K562 (cell line): Measurements from ENCODE around the gene USP13. TPM values are rescaled to one million over a fixed set of nuclear protein-coding genes. Genes with fewer than 3 reads are reported as not detected.

Experiments
- ATAC-seq: fragments of 200-7000 bp; cut with Tn5 transposase; 3 replicates; pipeline ENCODE4 v1.9.1; 2020; ENCODE audit warnings: moderate library complexity
- BruUV-seq: library from RNA; stranded (reverse); fragments of 400-500 nt; replicated peaks from 2 replicates; lab custom pipeline; 2021; lab: Mats Ljungman, UMichigan
- CTCF ChIA-PET: fragments of 300-600 bp; formaldehyde crosslinking; extraction: SDS; loops from one replicate; lab custom pipeline; 2021; ENCODE audit warnings: low intra/inter-chr PET ratio; lab: Yijun Ruan, JAX
- POLR2A ChIA-PET: fragments of 300-600, 350-650 bp; sonication (Branson Sonifier 250); formaldehyde crosslinking; extraction: SDS; loops from one replicate; lab custom pipeline; 2021; ENCODE audit warnings: antibody characterized with exemption, inconsistent platforms; lab: Yijun Ruan, JAX
- DNase-seq, 4 experiments: peaks; one replicate each; pipeline versions ENCODE4 v3.0.0 to v3.0.0-alpha.2; 2011 to 2018; ENCODE audit warnings: low spot score in 3 of 4, mixed read lengths in 3 of 4; ENCODE audit errors: extremely low read depth in 1 of 4
- FAIRE-seq: peaks from 2 replicates; lab custom pipeline; 2011; peaks lifted over from hg19 to GRCh38; lab: Jason Lieb, UNC
- H2AFZ ChIP-seq: 2 replicates; pipeline ENCODE4 v1.6.0; 2011; ENCODE audit warnings: low read depth, low read length, control low read depth, inconsistent platforms
- H3K27ac ChIP-seq: fragments of 200-600 bp; 3 replicates; pipeline ENCODE4 v1.8.0; 2011; ENCODE audit warnings: low read depth, mild to moderate bottlenecking, control low read depth, inconsistent platforms, low read length, moderate library complexity, mixed read lengths; ENCODE audit errors: extremely low read depth
- H3K27me3 ChIP-seq, 2 experiments: fragments of 300-600 bp in 1 of 2; 2 replicates in 1 of 2; 3 replicates in 1 of 2; pipeline versions ENCODE4 v1.6.0 to v1.8.0; 2011; ENCODE audit warnings: inconsistent platforms in 2 of 2, low read length in 2 of 2, mild to moderate bottlenecking in 1 of 2, mixed read lengths in 1 of 2, moderate library complexity in 1 of 2; ENCODE audit not compliant: control insufficient read depth in 2 of 2, insufficient read depth in 2 of 2
- H3K36me3 ChIP-seq: fragments of 300-600 bp; 3 replicates; pipeline ENCODE4 v1.8.0; 2011; ENCODE audit warnings: mild to moderate bottlenecking, low read length, inconsistent platforms; ENCODE audit not compliant: control insufficient read depth, insufficient read depth
- H3K4me1 ChIP-seq, 2 experiments: fragments of 200-600 bp in 1 of 2; replicated peaks in 1 of 2; 2 replicates in 1 of 2; 3 replicates in 1 of 2; pipeline versions ENCODE4 v1.5.1 to v1.8.0; 2011; ENCODE audit warnings: inconsistent platforms in 2 of 2, low read length in 2 of 2, mild to moderate bottlenecking in 1 of 2, mixed read lengths in 1 of 2, moderate library complexity in 1 of 2; ENCODE audit not compliant: control insufficient read depth in 2 of 2, insufficient read depth in 2 of 2
- H3K4me2 ChIP-seq: 2 replicates; pipeline ENCODE4 v1.6.1; 2011; ENCODE audit warnings: low read length, control low read depth, inconsistent platforms, mixed read lengths; ENCODE audit not compliant: insufficient read depth
- H3K4me3 ChIP-seq: fragments of 200-600 bp; sonication (generic), shearing (Covaris generic); 2 replicates; pipeline ENCODE4 v1.5.1; 2016; ENCODE audit warnings: control low read depth, inconsistent platforms
- H3K79me2 ChIP-seq: fragments of 200-600 bp; 3 replicates; pipeline ENCODE4 v1.8.0; 2011; ENCODE audit warnings: low read length, inconsistent platforms; ENCODE audit not compliant: control insufficient read depth, insufficient read depth
- H3K9ac ChIP-seq, 2 experiments: 2 replicates each; pipeline versions ENCODE4 v1.6.0 to v1.6.1; 2011; ENCODE audit warnings: low read depth in 2 of 2, low read length in 2 of 2, control low read depth in 1 of 2, inconsistent platforms in 1 of 2, mild to moderate bottlenecking in 1 of 2, mixed read lengths in 1 of 2; ENCODE audit not compliant: insufficient read depth in 1 of 2
- H3K9me1 ChIP-seq: one replicate; pipeline ENCODE4 v1.6.0; 2011; ENCODE audit warnings: inconsistent platforms, mild to moderate bottlenecking, low read length, moderate library complexity; ENCODE audit not compliant: control insufficient read depth, insufficient read depth
- H3K9me3 ChIP-seq: replicated peaks from 2 replicates; pipeline ENCODE4 v1.5.1; 2011; ENCODE audit warnings: low read depth, low read length, inconsistent platforms; ENCODE audit not compliant: control insufficient read depth, insufficient read depth
- H4K20me1 ChIP-seq: replicated peaks from 2 replicates; pipeline ENCODE4 v1.6.1; 2011; ENCODE audit warnings: low read length, inconsistent platforms, mixed read lengths; ENCODE audit not compliant: control insufficient read depth, insufficient read depth
- DMBX1 ChIP-seq: fragments of 250-450 bp; sonication (Bioruptor Pico); IDR thresholded peaks from 2 replicates; pipeline ENCODE4 v1.8.0; 2022; ENCODE audit warnings: inconsistent platforms, mild to moderate bottlenecking, moderate library complexity, borderline replicate concordance
- EZH2 ChIP-seq: IDR thresholded peaks from 2 replicates; pipeline ENCODE4 v1.6.1; 2012; ENCODE audit warnings: low read depth, mild to moderate bottlenecking, inconsistent platforms, low read length, borderline replicate concordance
- HNRNPUL1 ChIP-seq: fragments of 200-400 bp; formaldehyde crosslinking; IDR thresholded peaks from 2 replicates; pipeline ENCODE4 v1.6.1; 2017; ENCODE audit warnings: low read length
- MAZ ChIP-seq, 2 experiments: fragments of 450-650 bp in 1 of 2; sonication (generic) in 1 of 2; formaldehyde crosslinking; IDR thresholded peaks in 1 of 2; conservative IDR thresholded peaks in 1 of 2; 2 replicates each; pipeline versions ENCODE4 v1.4.0 to v1.5.0; 2020; ENCODE audit warnings: mild to moderate bottlenecking in 1 of 2, missing genetic modification reagents in 1 of 2
- MYC ChIP-seq, 2 experiments: fragments of 250-450 bp in 1 of 2; sonication (Bioruptor Pico) in 1 of 2; IDR thresholded peaks; 2 replicates each; pipeline versions ENCODE4 v1.5.1 to v1.6.1; 2012 to 2021; ENCODE audit warnings: low read depth in 2 of 2, borderline replicate concordance in 1 of 2, improper control_type of control experiment in 1 of 2, low read length in 1 of 2, mild to moderate bottlenecking in 1 of 2, moderate library complexity in 1 of 2
- SAP30 ChIP-seq: fragments of 200-600 bp; sonication (generic); IDR thresholded peaks from 2 replicates; pipeline ENCODE4 v1.6.1; 2012; ENCODE audit warnings: borderline replicate concordance, low read depth, mild to moderate bottlenecking, moderate library complexity, low read length, control low read depth, inconsistent platforms; ENCODE audit not compliant: insufficient read depth, poor library complexity, severe bottlenecking
- SREBF2 ChIP-seq: sonication (generic); formaldehyde crosslinking; IDR thresholded peaks from 2 replicates; pipeline ENCODE4 v1.4.0; 2020; ENCODE audit warnings: mild to moderate bottlenecking, missing genetic modification reagents
- TGIF2 ChIP-seq: sonication (generic); formaldehyde crosslinking; IDR thresholded peaks from 2 replicates; pipeline ENCODE4 v1.8.1; 2022; ENCODE audit warnings: mild to moderate bottlenecking, missing genetic modification reagents, moderate library complexity
- ZNF23 ChIP-seq: fragments of 250-450 bp; sonication (Bioruptor Pico); IDR thresholded peaks from 2 replicates; pipeline ENCODE4 v1.4.0; 2020; ENCODE audit warnings: mild to moderate bottlenecking
- ZNF263 ChIP-seq: sonication (generic); formaldehyde crosslinking; IDR thresholded peaks from 2 replicates; pipeline ENCODE4 v1.8.0; 2022; ENCODE audit warnings: mild to moderate bottlenecking, missing genetic modification reagents, borderline replicate concordance
- ZNF644 ChIP-seq: fragments of 200-800 bp; sonication (Bioruptor generic); IDR thresholded peaks from 2 replicates; pipeline ENCODE4 v1.6.1; 2016; ENCODE audit warnings: low read depth, missing genetic modification characterization, missing compliant biosample characterization
- WGBS: fragments of 100-300 bp; shearing (Covaris generic); methylation state at CpG from one replicate; pipeline ENCODE4 v1.1.6; 2016; ENCODE audit warnings: low coverage, mixed read lengths; ENCODE audit not compliant: insufficient coverage; ENCODE audit errors: missing lambda C conversion rate; 5-methylcytosine and 5-hydroxymethylcytosine counted together
- in situ Hi-C: fragments of 300-500 bp; cut with MboI; formaldehyde crosslinking; loops from 4 replicates; pipeline ENCODE4 v1.15.0; 2018; ENCODE audit warnings: inconsistent platforms, mixed read lengths
- intact Hi-C: fragments of 100-400 bp; cut with micrococcal nuclease; formaldehyde crosslinking; loops from 2 replicates; pipeline ENCODE4 v1.14.2; 2022
- polyA plus RNA-seq, 8 experiments: library from polyadenylated mRNA; depleted of rRNA in 4 of 8; stranded (reverse) in 5 of 8; unstranded in 3 of 8; fragments of >200 nt; fragmentation: Nextera tagmentation in 2 of 8; fragmentation: Illumina TruSeq in 1 of 8; extraction: Ambion mirVana in 2 of 8; extraction: Trizol in 1 of 8; gene quantifications; 2 replicates each; pipeline versions ENCODE4 v1.2.1 to v1.2.3, GENCODE V29; 2011 to 2014; ENCODE audit warnings: inconsistent platforms in 1 of 8, missing spikeins in 1 of 8
- total RNA-seq, 7 experiments: library from RNA; depleted of rRNA in 6 of 7; stranded (reverse); fragments of >200 nt in 6 of 7; fragmentation: Illumina TruSeq in 2 of 7; extraction: Trizol in 2 of 7; gene quantifications; 2 replicates each; pipeline versions ENCODE4 v1.2.1 to v1.2.3, GENCODE V29; 2011 to 2021; ENCODE audit warnings: low replicate concordance in 1 of 7

The USP13 gene
- total and polyA plus RNA-seq, 9 of the 15 experiments (the other 6 are each of a cell fraction or from before 2014, with no cell fraction given) = 0.11 to 2.3 (median 0.51) TPM

- no TSS peak for BruUV-seq
- H3K9me3 ChIP-seq = no peaks in the 10 kb centered on the region
- no peak overlapping the region for H3K9ac ChIP-seq
- no peak overlapping the region for H3K4me2 ChIP-seq
- POLR2A ChIA-PET = no interaction called here
- in situ Hi-C loops (no loop called here), intact Hi-C loops (loop anchor here (10.0 kb wide), 1 partner anchor 151 kb away; the partner anchor contains the start of gene USP13)
- H3K4me3 ChIP-seq = no peak overlapping the region
- no peaks in the 10 kb centered on the region for H3K4me1 ChIP-seq
- H3K27me3 ChIP-seq = peaks cover 4 to 8% of the 10 kb centered on the region in 2 experiments; a peak in 1 of 5 replicates
- H2AFZ ChIP-seq = no peak overlapping the region
- DNase-seq = no peak
- FAIRE-seq = no peak
- no peaks in the 10 kb centered on the region for H3K9me1 ChIP-seq
- CTCF ChIA-PET = no interaction called here
- H4K20me1 ChIP-seq = no peaks in the 10 kb centered on the region
- H3K27ac ChIP-seq = no peak overlapping the region
- no peak for ATAC-seq
- TF ChIP-seq SREBF2 (CRISPR knock-in tag) (no peak), TGIF2 (CRISPR knock-in tag) (no peak), SAP30 (no peak), DMBX1 (CRISPR knock-in tag) (no peak), MAZ (CRISPR knock-in tag; conservative IDR thresholded peaks at IDR 0.05 in 1 of 2, IDR thresholded peaks at IDR 0.05 in 1 of 2) (no peak), MYC (IDR thresholded peaks at IDR 0.05; ENCODE audit: low read depth, low read length) (no peak), MYC (CRISPR knock-in tag; IDR thresholded peaks at IDR 0.05; ENCODE audit: borderline replicate concordance, low read depth) (no peak), EZH2 (no peak), HNRNPUL1 (no peak), ZNF23 (CRISPR knock-in tag) (no peak), ZNF644 (tag) (no peak), ZNF263 (CRISPR knock-in tag) (no peak)
- WGBS = under 1% methylated on average over 5 of the region's 5 CpGs
- no peaks in the 10 kb centered on the region for H3K36me3 ChIP-seq
- no peaks in the 10 kb centered on the region for H3K79me2 ChIP-seq
Measured at GRCh38 chr3:179806177-179806576, 153.3 kb downstream of the USP13 start.
